Gastrocnemius medialis (tissue), 4 donors: ENCODE data around the gene SH3TC1.

Experiments used
- CTCF ChIP-seq, 5 experiments: fragments of 450-650 bp in 3 of 5; fragments of 200-600 bp in 2 of 5; sonication (generic) in 2 of 5; IDR thresholded peaks in 4 of 5; conservative IDR thresholded peaks in 1 of 5; 1 replicate in 4 of 5; 2 replicates in 1 of 5; pipeline ENCODE4 v1.5.1; 2016 to 2019; ENCODE audit warnings: antibody characterized with exemption in 5 of 5, mild to moderate bottlenecking in 3 of 5, moderate library complexity in 3 of 5
- POLR2A ChIP-seq, 2 donors: fragments of 450-650 bp; IDR thresholded peaks; one replicate each; pipeline ENCODE4 v1.6.1; 2017; ENCODE audit warnings: antibody characterized with exemption in 2 of 2, mild to moderate bottlenecking in 2 of 2, moderate library complexity in 2 of 2

DNA sequence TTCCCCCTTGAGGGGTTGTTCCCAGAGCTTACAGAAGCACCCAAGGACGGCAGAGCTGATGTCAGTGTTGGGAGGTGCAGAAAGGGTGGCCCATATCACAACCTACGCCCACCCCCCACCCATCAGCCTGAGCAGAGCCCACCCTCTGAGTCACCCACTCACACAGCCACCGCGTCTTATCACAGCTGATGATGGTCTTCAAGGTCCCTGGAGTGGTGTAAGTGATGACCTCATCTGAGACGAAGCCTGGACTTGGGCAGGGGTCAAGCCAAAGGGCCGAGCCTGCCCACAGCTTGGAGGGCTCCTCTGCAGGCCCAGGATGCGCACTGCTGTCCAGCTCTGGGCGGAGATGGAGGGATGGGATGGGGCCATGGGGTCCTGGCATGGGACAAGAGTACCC is 67.4 kb downstream of the SH3TC1 start:
- no peak for TF ChIP-seq CTCF (IDR thresholded peaks at IDR 0.05 in 4 of 5, conservative IDR thresholded peaks at IDR 0.05 in 1 of 5)
- no peak for TF ChIP-seq POLR2A (IDR thresholded peaks at IDR 0.05)
